ENCODE measurements around the gene HJV. TPM values are rescaled to one million over a fixed set of nuclear protein-coding genes. Genes with fewer than 3 reads are reported as not detected.

Gene HJV
- polyA plus RNA-seq, 2 donors: not detected

GRCh38 chr1:146007489-146008133 lies 13.9 kb downstream of the HJV start:
- Histone ChIP-seq H3K4me3 (ENCODE audit: low read depth in 1 of 2, low read length in 2 of 2) (no peak overlapping the region), H3K9me3 (ENCODE audit: control insufficient read depth in 2 of 2, insufficient read depth in 1 of 2, low read depth in 1 of 2, low read length in 1 of 2) (no peaks in the 10 kb centered on the region), H3K27me3 (ENCODE audit: control insufficient read depth in 1 of 2, insufficient read depth in 2 of 2, low read length in 2 of 2) (no peaks in the 10 kb centered on the region), H3K36me3 (ENCODE audit: control insufficient read depth in 2 of 2, insufficient read depth in 2 of 2, low read length in 1 of 2) (no peaks in the 10 kb centered on the region), H3K4me1 (ENCODE audit: control insufficient read depth in 2 of 2, insufficient read depth in 2 of 2, low read length in 1 of 2) (no peaks in the 10 kb centered on the region), H3K27ac (ENCODE audit: low read depth in 2 of 2, low read length in 1 of 2) (peak overlapping the region in 1 of 2 donors; percentile 49)
- 81 to 83% methylated on average over 8 of the region's 8 CpGs for WGBS, 2 donors

- WGBS, 2 donors: 89 to 92% methylated on average over 2 of the region's 2 CpGs
- H3K4me1 ChIP-seq (ENCODE audit: control insufficient read depth in 2 of 2, insufficient read depth in 2 of 2, low read length in 1 of 2): peaks cover 0 to 3% of the 10 kb centered on the region in 2 donors
Observed at GRCh38 chr1:146001709-146002108, 19.8 kb downstream of the HJV start.

GRCh38 chr1:145999321-146000024 lies 22.1 kb downstream of the HJV start:
- 16% methylated on average over 5 of the region's 5 CpGs for WGBS, 2 donors
- H3K36me3 ChIP-seq (ENCODE audit: control insufficient read depth in 2 of 2, insufficient read depth in 2 of 2, low read length in 1 of 2): peaks cover under 1 to 4% of the 10 kb centered on the region in 2 donors
- no peaks in the 10 kb centered on the region for H3K9me3 ChIP-seq (ENCODE audit: control insufficient read depth in 2 of 2, insufficient read depth in 1 of 2, low read depth in 1 of 2, low read length in 1 of 2)
- peak overlapping the region; percentile 91 to 94 for H3K27ac ChIP-seq (ENCODE audit: low read depth in 2 of 2, low read length in 1 of 2)
- H3K4me3 ChIP-seq (ENCODE audit: low read depth in 1 of 2, low read length in 2 of 2): no peak overlapping the region
- H3K4me1 ChIP-seq (ENCODE audit: control insufficient read depth in 2 of 2, insufficient read depth in 2 of 2, low read length in 1 of 2): peaks cover 0 to 3% of the 10 kb centered on the region in 2 donors
- no peaks in the 10 kb centered on the region for H3K27me3 ChIP-seq (ENCODE audit: control insufficient read depth in 1 of 2, insufficient read depth in 2 of 2, low read length in 2 of 2)

More at GRCh38 chr1:146001709-146002108, 19.8 kb downstream of the HJV start:
- H3K27ac ChIP-seq (ENCODE audit: low read depth in 2 of 2, low read length in 1 of 2): peak overlapping the region in 1 of 2 donors; percentile 29
- no peak overlapping the region for H3K4me3 ChIP-seq (ENCODE audit: low read depth in 1 of 2, low read length in 2 of 2)
- no peaks in the 10 kb centered on the region for H3K36me3 ChIP-seq (ENCODE audit: control insufficient read depth in 2 of 2, insufficient read depth in 2 of 2, low read length in 1 of 2)
- no peaks in the 10 kb centered on the region for H3K27me3 ChIP-seq (ENCODE audit: control insufficient read depth in 1 of 2, insufficient read depth in 2 of 2, low read length in 2 of 2)
- no peaks in the 10 kb centered on the region for H3K9me3 ChIP-seq (ENCODE audit: control insufficient read depth in 2 of 2, insufficient read depth in 1 of 2, low read depth in 1 of 2, low read length in 1 of 2)

- Histone ChIP-seq H3K4me1 (ENCODE audit: control insufficient read depth in 2 of 2, insufficient read depth in 2 of 2, low read length in 1 of 2) (peaks cover 0 to 3% of the 10 kb centered on the region in 2 donors), H3K4me3 (ENCODE audit: low read depth in 1 of 2, low read length in 2 of 2) (peak overlapping the region; percentile 5 to 82), H3K27ac (ENCODE audit: low read depth in 2 of 2, low read length in 1 of 2) (peak overlapping the region; percentile 84 to 94), H3K36me3 (ENCODE audit: control insufficient read depth in 2 of 2, insufficient read depth in 2 of 2, low read length in 1 of 2) (peaks cover 10 to 11% of the 10 kb centered on the region in 2 donors), H3K9me3 (ENCODE audit: control insufficient read depth in 2 of 2, insufficient read depth in 1 of 2, low read depth in 1 of 2, low read length in 1 of 2) (no peaks in the 10 kb centered on the region), H3K27me3 (ENCODE audit: control insufficient read depth in 1 of 2, insufficient read depth in 2 of 2, low read length in 2 of 2) (no peaks in the 10 kb centered on the region)
- WGBS, 2 donors: 8 to 16% methylated on average over 3 of the region's 3 CpGs
Observed at GRCh38 chr1:145997718-145998023, 23.9 kb downstream of the HJV start.

- peaks cover 0 to 4% of the 10 kb centered on the region in 2 donors for H3K4me1 ChIP-seq (ENCODE audit: control insufficient read depth in 2 of 2, insufficient read depth in 2 of 2, low read length in 1 of 2)
- H3K4me3 ChIP-seq (ENCODE audit: low read depth in 1 of 2, low read length in 2 of 2): peak overlapping the region; percentile 63 to 82
- 8% methylated on average over 12 of the region's 12 CpGs for WGBS, 2 donors
- peaks cover 11 to 13% of the 10 kb centered on the region in 2 donors for H3K36me3 ChIP-seq (ENCODE audit: control insufficient read depth in 2 of 2, insufficient read depth in 2 of 2, low read length in 1 of 2)
- no peaks in the 10 kb centered on the region for H3K9me3 ChIP-seq (ENCODE audit: control insufficient read depth in 2 of 2, insufficient read depth in 1 of 2, low read depth in 1 of 2, low read length in 1 of 2)
- H3K27me3 ChIP-seq (ENCODE audit: control insufficient read depth in 1 of 2, insufficient read depth in 2 of 2, low read length in 2 of 2): no peaks in the 10 kb centered on the region
- peak overlapping the region; percentile 94 to 98 for H3K27ac ChIP-seq (ENCODE audit: low read depth in 2 of 2, low read length in 1 of 2)
Observed at GRCh38 chr1:145997016-145997717, 24.4 kb downstream of the HJV start.

GRCh38 chr1:145996433-145997015 lies 25.0 kb downstream of the HJV start, which contains the start of gene TXNIP:
TXNIP (minus strand) TSS chr1:145996579; CDS start chr1:145996266, 313 bp downstream.
- WGBS, 2 donors: 0 to 1% methylated on average over 30 of the region's 30 CpGs
- H3K4me1 ChIP-seq (ENCODE audit: control insufficient read depth in 2 of 2, insufficient read depth in 2 of 2, low read length in 1 of 2): peaks cover 0 to 4% of the 10 kb centered on the region in 2 donors
- H3K4me3 ChIP-seq (ENCODE audit: low read depth in 1 of 2, low read length in 2 of 2): peak within 1 kb of the TSS; percentile 82 to 88
- no peaks in the 10 kb centered on the region for H3K27me3 ChIP-seq (ENCODE audit: control insufficient read depth in 1 of 2, insufficient read depth in 2 of 2, low read length in 2 of 2)
- H3K36me3 ChIP-seq (ENCODE audit: control insufficient read depth in 2 of 2, insufficient read depth in 2 of 2, low read length in 1 of 2): peaks cover 11 to 13% of the 10 kb centered on the region in 2 donors
- H3K27ac ChIP-seq (ENCODE audit: low read depth in 2 of 2, low read length in 1 of 2): peak within 1 kb of the TSS; percentile 94 to 98
- H3K9me3 ChIP-seq (ENCODE audit: control insufficient read depth in 2 of 2, insufficient read depth in 1 of 2, low read depth in 1 of 2, low read length in 1 of 2): no peaks in the 10 kb centered on the region

- H3K4me3 ChIP-seq (ENCODE audit: low read depth in 1 of 2, low read length in 2 of 2): peak overlapping the region; percentile 82 to 88
- peaks cover 11 to 13% of the 10 kb centered on the region in 2 donors for H3K36me3 ChIP-seq (ENCODE audit: control insufficient read depth in 2 of 2, insufficient read depth in 2 of 2, low read length in 1 of 2)
- no peaks in the 10 kb centered on the region for H3K9me3 ChIP-seq (ENCODE audit: control insufficient read depth in 2 of 2, insufficient read depth in 1 of 2, low read depth in 1 of 2, low read length in 1 of 2)
- 0% methylated on average over 13 of the region's 13 CpGs for WGBS, 2 donors
- no peaks in the 10 kb centered on the region for H3K27me3 ChIP-seq (ENCODE audit: control insufficient read depth in 1 of 2, insufficient read depth in 2 of 2, low read length in 2 of 2)
- H3K27ac ChIP-seq (ENCODE audit: low read depth in 2 of 2, low read length in 1 of 2): peak overlapping the region; percentile 89 to 92
- peaks cover 0 to 4% of the 10 kb centered on the region in 2 donors for H3K4me1 ChIP-seq (ENCODE audit: control insufficient read depth in 2 of 2, insufficient read depth in 2 of 2, low read length in 1 of 2)
Observed at GRCh38 chr1:145995964-145996432, 25.5 kb downstream of the HJV start.

GRCh38 chr1:145995148-145995881 lies 26.2 kb downstream of the HJV start:
- Histone ChIP-seq H3K9me3 (ENCODE audit: control insufficient read depth in 2 of 2, insufficient read depth in 1 of 2, low read depth in 1 of 2, low read length in 1 of 2) (no peaks in the 10 kb centered on the region), H3K4me3 (ENCODE audit: low read depth in 1 of 2, low read length in 2 of 2) (peak overlapping the region; percentile 82 to 88), H3K27me3 (ENCODE audit: control insufficient read depth in 1 of 2, insufficient read depth in 2 of 2, low read length in 2 of 2) (no peaks in the 10 kb centered on the region), H3K27ac (ENCODE audit: low read depth in 2 of 2, low read length in 1 of 2) (peak overlapping the region; percentile 59 to 89), H3K36me3 (ENCODE audit: control insufficient read depth in 2 of 2, insufficient read depth in 2 of 2, low read length in 1 of 2) (peaks cover 11 to 13% of the 10 kb centered on the region in 2 donors), H3K4me1 (ENCODE audit: control insufficient read depth in 2 of 2, insufficient read depth in 2 of 2, low read length in 1 of 2) (peaks cover 0 to 4% of the 10 kb centered on the region in 2 donors)
- WGBS, 2 donors: 1% methylated on average over 8 of the region's 8 CpGs

All from esophagus (tissue), 2 donors.